HG02884 (cell line): ENCODE data around the gene TP53I3.
"Not testable (repeated sequence)": the region's sequence is repeated elsewhere in the genome, so short reads cannot be mapped to it uniquely, and the experiment has no call there.

Source experiments
- ATAC-seq: cut with Tn5 transposase; IDR thresholded peaks from one replicate; pipeline ENCODE4 v1.9.1; 2021; ENCODE audit warnings: mild to moderate bottlenecking, moderate library complexity; ENCODE audit not compliant: unreplicated experiment

The TP53I3 gene

GRCh38 chr2:24084386-24085199 is at the start of gene TP53I3:
Gene TP53I3, minus strand, starts transcription at chr2:24084834. Its CDS starts 508 bp downstream, at chr2:24084326.
- peak; percentile 75 for ATAC-seq

- ATAC-seq = no peak
These were observed 47.9 kb upstream of the TP53I3 start for GRCh38 chr2:24132543-24132942.

- no peak for ATAC-seq
These were observed 41.3 kb upstream of the TP53I3 start for GRCh38 chr2:24125956-24126355.

GRCh38 chr2:24123922-24124580 is 39.4 kb upstream of the TP53I3 start:
- peak; percentile 17 for ATAC-seq

- peak; percentile 83 for ATAC-seq
These were observed 38.7 kb upstream of the TP53I3 start, which contains the start of the genes FAM228B and PFN4 for GRCh38 chr2:24123195-24123921. Gene FAM228B, plus strand, starts transcription at chr2:24123469. Its CDS starts 893 bp downstream, at chr2:24124362. Gene PFN4, minus strand, starts transcription at chr2:24123334. Its CDS starts 799 bp downstream, at chr2:24122535.

GRCh38 chr2:24122366-24123194 is 37.9 kb upstream of the TP53I3 start:
- ATAC-seq = no peak

GRCh38 chr2:24121469-24121868 is 36.8 kb upstream of the TP53I3 start:
- ATAC-seq = no peak

- ATAC-seq = no peak
These were observed 36.4 kb upstream of the TP53I3 start for GRCh38 chr2:24121066-24121465.

- no peak for ATAC-seq
These were observed 33.3 kb upstream of the TP53I3 start for GRCh38 chr2:24117902-24118301.

GRCh38 chr2:24115057-24115456 is 30.4 kb upstream of the TP53I3 start:
- no peak for ATAC-seq

- ATAC-seq = no peak
These were observed 26.8 kb upstream of the TP53I3 start for GRCh38 chr2:24111407-24111901.

GRCh38 chr2:24110660-24111303 is 26.1 kb upstream of the TP53I3 start:
- ATAC-seq = no peak

GRCh38 chr2:24109431-24109830 is 24.8 kb upstream of the TP53I3 start:
- ATAC-seq = not testable (repeated sequence)

GRCh38 chr2:24107336-24107735 is 22.7 kb upstream of the TP53I3 start:
- no peak for ATAC-seq

GRCh38 chr2:24106786-24107185 is 22.2 kb upstream of the TP53I3 start:
- no peak for ATAC-seq

- no peak for ATAC-seq
These were observed 21.2 kb upstream of the TP53I3 start for GRCh38 chr2:24105816-24106215.

- no peak for ATAC-seq
These were observed 20.3 kb upstream of the TP53I3 start for GRCh38 chr2:24104906-24105305.

GRCh38 chr2:24104110-24104650 is 19.5 kb upstream of the TP53I3 start:
- no peak for ATAC-seq

GRCh38 chr2:24102677-24103076 is 18.0 kb upstream of the TP53I3 start:
- no peak for ATAC-seq

GRCh38 chr2:24101992-24102391 is 17.4 kb upstream of the TP53I3 start:
- ATAC-seq = no peak
